SKM-1 treated with dmso at 0.1 percent for 144 hours (cell line): ENCODE measurements around the gene JTB.
"Not testable (repeated sequence)": the region's sequence is repeated elsewhere in the genome, so short reads cannot be mapped to it uniquely, and the experiment has no call there.

Experiments
- DNase-seq: peaks from one replicate; lab custom pipeline; 2025; ENCODE audit not compliant: unreplicated experiment; lab: John Stamatoyannopoulos, UW

JTB gene

GRCh38 chr1:153977250-153978240 is at the start of gene JTB:
TSS of gene JTB (minus strand) at chr1:153977674. CDS start at chr1:153977252, 422 bp downstream.
- DNase-seq = peak; percentile 87

- no peak for DNase-seq
These were observed 42.5 kb upstream of the JTB start for GRCh38 chr1:154019940-154020339.

GRCh38 chr1:154019269-154019668 is 41.8 kb upstream of the JTB start:
- no peak for DNase-seq

- DNase-seq = no peak
These were observed 36.9 kb upstream of the JTB start for GRCh38 chr1:154014154-154014907.

GRCh38 chr1:154012543-154012942 is 35.1 kb upstream of the JTB start:
- not testable (repeated sequence) for DNase-seq

DNA sequence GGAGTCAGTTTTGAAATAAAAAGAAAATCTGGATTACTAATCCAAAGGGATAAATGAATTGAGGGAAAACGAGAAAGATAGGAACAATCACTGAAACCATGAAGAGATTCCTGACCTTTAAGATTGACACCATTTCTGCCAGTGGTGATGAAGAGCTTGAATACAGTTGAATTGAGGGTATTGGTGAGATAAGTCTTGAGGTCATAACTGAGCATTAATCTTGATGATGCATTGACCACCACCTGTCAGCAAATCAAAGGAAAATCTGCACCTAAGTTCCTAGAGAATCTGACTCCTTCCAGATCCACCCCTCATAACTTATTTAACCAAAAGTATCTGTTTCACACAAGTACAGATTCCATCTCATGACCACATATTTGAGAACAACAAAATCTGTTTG is 34.7 kb upstream of the JTB start:
- DNase-seq = no peak

- DNase-seq = no peak
These were observed 28.7 kb upstream of the JTB start for GRCh38 chr1:154006136-154006535.

DNA sequence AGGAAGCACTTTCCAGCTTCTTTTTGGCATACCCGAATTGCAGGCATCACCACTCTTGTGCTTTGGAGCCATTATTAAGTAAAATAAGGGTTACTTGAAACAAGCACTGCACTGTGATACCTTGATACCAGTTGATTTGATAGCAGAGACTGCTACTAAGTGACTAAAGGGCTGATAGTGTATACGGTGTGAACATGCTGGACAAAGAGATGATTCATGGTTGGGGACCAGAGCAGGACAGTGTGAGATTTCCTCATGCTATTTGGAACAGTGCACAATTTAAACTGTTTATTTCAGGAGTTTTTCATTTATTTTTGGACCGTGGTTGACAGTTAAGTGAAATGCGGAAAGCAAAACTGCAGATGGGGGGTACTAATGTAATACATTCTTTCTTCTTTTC is 22.9 kb upstream of the JTB start:
- DNase-seq = no peak

DNA sequence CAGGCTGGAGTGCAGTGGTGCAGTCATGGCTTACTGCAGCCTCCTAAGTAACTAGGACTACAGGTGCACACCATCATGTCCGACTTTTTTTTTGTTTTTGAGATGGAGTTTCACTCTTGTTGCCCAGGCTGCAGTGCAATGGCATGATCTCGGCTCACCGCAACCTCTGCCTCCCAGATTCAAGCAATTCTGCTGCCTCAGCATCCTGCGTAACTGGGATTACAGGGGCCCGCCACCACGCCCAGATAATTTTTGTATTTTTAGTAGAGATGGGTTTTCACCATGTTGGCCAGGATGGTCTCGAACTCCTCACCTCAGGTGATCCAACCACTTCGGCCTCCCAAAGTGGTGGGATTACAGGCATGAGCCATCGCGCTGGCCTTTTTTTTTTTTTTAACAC is 19.4 kb upstream of the JTB start:
- not testable (repeated sequence) for DNase-seq

DNA sequence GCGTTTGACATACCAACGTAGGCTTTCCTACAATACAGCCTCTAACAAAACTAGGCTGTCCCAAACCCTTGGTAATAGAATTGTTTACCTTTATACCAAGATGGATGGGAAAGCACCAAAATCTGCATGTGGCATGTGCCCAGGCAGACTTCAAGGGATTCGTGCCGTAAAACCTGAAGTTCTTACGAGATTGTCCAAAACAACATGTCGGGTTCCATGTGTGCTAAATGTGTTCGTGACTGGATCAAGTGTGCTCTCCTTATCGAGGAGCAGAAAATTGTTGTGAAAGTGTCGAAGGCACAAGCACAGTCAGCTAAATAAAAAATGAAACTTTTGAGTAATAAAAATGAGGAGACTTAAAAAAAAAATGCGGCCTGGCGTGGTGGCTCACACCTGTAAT is 18.2 kb upstream of the JTB start:
- DNase-seq = no peak

DNA sequence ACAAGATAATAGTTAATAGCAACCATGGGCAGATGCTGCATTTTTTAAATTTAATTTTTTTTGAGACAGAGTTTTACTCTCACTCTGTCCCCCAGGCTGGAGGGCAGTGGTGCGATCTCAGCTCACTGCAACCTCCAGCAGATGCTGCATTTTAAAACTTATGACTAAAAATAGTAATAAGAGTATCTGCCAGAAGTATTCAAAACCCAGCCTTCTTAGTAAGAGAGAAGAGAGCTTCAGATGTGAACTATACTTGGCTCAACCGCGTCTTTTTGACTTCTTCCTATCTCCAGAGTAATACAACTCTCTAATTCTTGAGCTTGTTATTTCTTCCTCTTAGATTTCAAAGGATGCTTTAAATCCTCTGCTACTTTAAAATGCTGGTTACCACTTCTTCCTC is 17.7 kb upstream of the JTB start:
- DNase-seq = no peak

DNA sequence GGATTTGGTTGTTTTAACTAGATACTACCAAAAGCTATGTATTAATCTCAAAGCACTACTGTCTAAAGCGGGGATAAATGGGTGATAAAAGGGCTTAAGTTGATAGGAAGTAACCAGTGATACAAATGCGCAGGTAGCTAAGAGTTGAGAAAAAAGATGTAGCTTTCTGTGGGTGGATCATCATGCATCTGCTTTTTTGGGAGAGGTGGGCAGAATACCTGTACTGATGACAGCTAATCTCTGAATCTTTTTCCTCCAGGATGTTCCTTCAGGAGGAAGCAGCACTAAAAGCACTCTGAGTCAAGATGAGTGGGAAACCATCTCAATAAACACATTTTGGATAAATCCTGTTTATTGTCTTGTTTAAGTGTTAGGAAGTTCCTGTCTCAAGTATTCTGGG is 14.3 kb upstream of the JTB start:
- no peak for DNase-seq

GRCh38 chr1:153991151-153991630 is 13.7 kb upstream of the JTB start:
- DNase-seq = no peak

- DNase-seq = peak; percentile 100
These were observed 13.1 kb upstream of the JTB start, which contains the start of gene RPS27 for GRCh38 chr1:153990468-153991150. TSS of gene RPS27 (plus strand) at chr1:153990762. CDS start at chr1:153990797, 35 bp downstream.

- no peak for DNase-seq
These were observed 10.1 kb upstream of the JTB start for GRCh38 chr1:153987621-153988020.

GRCh38 chr1:153985941-153986761 is 8.7 kb upstream of the JTB start, which contains the start of gene RAB13:
TSS of gene RAB13 (minus strand) at chr1:153986339. CDS start at chr1:153986236, 103 bp downstream.
- DNase-seq = peak; percentile 31

DNA sequence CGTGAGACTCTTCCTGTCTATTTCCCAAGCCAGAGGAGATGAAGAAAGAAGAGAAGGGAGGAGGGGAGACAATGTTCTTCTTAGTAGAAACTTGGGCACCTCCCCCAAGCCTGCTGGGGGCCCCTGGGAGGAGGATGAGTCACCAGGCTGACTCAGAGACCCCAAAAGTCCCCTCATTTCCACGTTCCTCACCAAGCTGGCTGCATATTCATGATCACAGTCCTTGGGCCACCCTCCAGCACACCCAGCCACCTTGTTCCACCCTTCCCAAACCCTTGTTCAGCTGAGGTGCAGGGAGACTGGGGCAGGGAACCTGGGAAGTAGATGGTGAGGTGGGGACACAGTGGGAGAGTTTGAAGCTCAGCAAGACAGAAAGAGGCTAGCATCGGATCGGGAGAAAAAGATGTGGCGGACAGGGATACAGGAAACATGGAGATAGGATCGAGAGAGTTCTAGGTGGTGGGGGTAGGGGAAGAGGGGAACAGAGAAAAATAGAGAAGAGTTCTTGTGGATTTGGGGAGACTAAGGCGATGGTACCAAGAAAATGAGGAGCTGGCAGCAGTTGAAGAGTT is 8.0 kb upstream of the JTB start:
- no peak for DNase-seq

- DNase-seq = no peak
These were observed 6.8 kb upstream of the JTB start for GRCh38 chr1:153984123-153984894.

DNA sequence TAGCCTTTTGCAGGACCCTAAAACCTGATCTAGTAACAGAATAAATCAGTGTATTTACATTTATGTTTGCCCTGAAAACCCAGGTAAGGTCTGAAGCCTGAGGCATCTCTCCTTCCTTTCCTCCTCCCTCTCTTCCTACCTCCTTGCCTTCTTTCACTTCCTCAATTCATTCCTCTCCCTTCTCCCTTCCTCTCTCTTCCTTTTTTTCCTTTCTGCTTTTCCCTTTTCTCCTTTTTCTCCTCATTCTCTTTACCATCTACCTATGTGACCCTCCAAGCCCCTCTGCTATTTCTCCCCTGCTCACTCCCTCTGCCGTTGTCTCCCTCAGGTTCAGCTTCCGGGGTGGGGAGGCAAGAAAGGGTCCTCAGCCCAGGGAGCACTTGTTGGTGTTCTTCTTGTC is 4.3 kb upstream of the JTB start:
- not testable (repeated sequence) for DNase-seq
